AG09309 (cell line): ENCODE data around the gene IL2RA.

Source experiments
- DNase-seq: peaks from one replicate; pipeline ENCODE4 v3.0.0-alpha.2; 2010; ENCODE audit warnings: low read depth
- H3K4me3 ChIP-seq: 2 replicates; pipeline ENCODE4 v1.5.1; 2011; ENCODE audit warnings: mild to moderate bottlenecking, low read depth, low read length, moderate library complexity; ENCODE audit not compliant: control insufficient read depth
- CTCF ChIP-seq: IDR thresholded peaks from 2 replicates; pipeline ENCODE4 v1.5.1; 2011; ENCODE audit warnings: mild to moderate bottlenecking, low read depth, low read length, inconsistent platforms; ENCODE audit not compliant: insufficient read depth, control insufficient read depth; ENCODE audit errors: missing control alignments

Gene IL2RA

GRCh38 chr10:6002809-6003510, 59.2 kb downstream of the IL2RA start:
- no peak for TF ChIP-seq CTCF
- H3K4me3 ChIP-seq, result no peak overlapping the region
- no peak for DNase-seq

- TF ChIP-seq CTCF, result no peak
- no peak overlapping the region for H3K4me3 ChIP-seq
- DNase-seq, result no peak
These were observed 62.6 kb downstream of the IL2RA start for GRCh38 chr10:5999440-6000165.

GRCh38 chr10:5996696-5997095, 65.5 kb downstream of the IL2RA start:
- DNase-seq, result no peak
- no peak for TF ChIP-seq CTCF
- no peak overlapping the region for H3K4me3 ChIP-seq

GRCh38 chr10:5992398-5992797, 69.8 kb downstream of the IL2RA start:
- no peak for TF ChIP-seq CTCF
- no peak for DNase-seq
- H3K4me3 ChIP-seq, result no peak overlapping the region

GRCh38 chr10:5991708-5992107, 70.5 kb downstream of the IL2RA start:
- no peak for TF ChIP-seq CTCF
- no peak for DNase-seq

DNA sequence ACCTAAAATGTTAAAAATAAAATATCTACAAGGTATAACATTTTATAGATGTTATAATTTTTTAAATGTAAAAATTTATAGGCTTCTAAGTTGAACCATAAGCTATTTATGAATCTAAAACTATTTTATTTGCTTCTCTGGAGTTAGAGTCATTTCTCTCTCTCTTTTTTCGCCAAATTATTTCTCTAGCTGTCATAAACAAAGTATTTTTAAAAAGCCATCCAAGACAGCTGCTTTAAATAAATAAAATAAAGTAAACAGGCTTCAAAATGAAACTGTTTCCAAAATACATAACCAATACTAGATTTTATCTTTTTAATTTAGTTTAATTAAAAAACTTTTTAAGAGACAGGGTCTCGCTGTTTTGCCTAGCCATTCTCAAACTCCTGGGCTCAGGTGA, 72.4 kb downstream of the IL2RA start:
- TF ChIP-seq CTCF, result no peak
- H3K4me3 ChIP-seq, result no peak overlapping the region
- DNase-seq, result no peak

More at GRCh38 chr10:5991708-5992107, 70.5 kb downstream of the IL2RA start:
- H3K4me3 ChIP-seq, result no peak overlapping the region
